ENCODE data around the gene NAB1.
"Not testable (repeated sequence)": the region's sequence is repeated elsewhere in the genome, so short reads cannot be mapped to it uniquely, and the experiment has no call there.

Gene NAB1

DNA sequence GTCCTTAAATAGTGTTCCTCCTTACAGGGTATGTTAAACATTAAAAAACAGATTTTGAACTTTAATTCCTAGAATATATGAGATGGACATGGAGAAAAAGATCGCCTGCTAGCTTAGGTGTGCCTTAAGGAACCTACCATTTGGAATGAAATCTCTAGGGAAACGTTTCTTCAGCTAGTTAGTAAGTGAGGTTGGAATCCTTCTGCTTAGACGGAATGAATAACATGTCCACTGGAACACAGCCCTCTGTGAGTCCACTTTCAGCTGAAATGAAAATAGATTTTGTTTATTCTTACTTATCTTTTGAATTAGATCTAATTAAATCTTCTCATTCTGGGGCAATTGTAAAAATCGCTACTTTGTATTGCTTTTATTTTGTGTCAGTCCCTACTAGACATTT, 28.4 kb downstream of the NAB1 start:
- no peak for DNase-seq

DNA sequence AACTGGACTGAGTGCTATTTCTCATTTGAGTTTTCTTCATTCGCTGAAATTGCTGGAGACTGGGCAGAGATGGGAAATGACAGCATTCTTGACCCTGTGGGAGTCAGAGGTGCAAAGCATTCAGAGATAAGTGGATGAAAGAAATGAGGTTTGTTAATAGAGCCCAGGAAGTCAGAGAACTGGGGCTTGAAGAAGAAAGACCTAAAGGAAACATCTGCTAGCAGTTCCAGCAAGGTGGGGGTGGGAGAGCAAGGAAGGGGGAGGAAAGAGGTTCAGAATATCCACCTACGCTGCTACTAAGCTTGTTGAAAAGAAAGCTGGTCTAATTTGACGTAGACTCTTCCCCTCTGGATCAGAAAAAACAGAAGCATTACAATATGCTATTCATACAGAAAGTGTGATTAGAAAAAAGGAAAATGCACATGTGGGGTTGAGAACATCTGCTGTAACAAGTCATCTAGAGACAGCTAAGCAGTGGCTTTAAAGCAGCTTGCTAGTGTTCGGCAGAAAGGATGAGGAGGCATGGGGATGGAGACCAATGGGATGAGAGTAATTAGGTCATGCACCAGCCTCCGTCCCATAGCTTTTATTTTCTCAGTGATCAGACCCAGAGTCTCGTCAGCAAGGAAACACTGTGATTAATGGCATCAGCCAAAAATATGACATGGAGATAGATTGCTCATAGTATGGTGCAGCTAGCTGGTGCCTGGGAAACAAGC, 29.7 kb downstream of the NAB1 start:
- DNase-seq: peak; percentile 49

DNA sequence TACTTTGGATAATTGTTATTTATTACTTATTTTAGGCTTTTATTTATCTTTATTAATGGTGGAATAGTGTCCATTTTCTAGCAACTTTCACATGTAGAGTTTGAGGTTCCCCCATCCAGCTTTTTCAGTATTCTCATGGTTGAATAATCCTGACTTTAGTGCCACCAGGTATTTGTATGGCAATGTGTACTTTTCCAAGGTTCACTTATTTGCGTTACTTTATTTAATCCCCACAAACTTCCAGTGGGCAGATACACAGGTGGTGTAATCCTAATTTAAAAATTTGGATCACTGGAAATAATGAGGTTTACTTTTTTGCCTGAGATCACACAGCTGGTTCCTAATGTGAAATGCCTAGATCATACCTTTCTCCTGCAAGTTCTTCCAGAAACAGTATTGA, 30.5 kb downstream of the NAB1 start:
- no peak for DNase-seq

DNA sequence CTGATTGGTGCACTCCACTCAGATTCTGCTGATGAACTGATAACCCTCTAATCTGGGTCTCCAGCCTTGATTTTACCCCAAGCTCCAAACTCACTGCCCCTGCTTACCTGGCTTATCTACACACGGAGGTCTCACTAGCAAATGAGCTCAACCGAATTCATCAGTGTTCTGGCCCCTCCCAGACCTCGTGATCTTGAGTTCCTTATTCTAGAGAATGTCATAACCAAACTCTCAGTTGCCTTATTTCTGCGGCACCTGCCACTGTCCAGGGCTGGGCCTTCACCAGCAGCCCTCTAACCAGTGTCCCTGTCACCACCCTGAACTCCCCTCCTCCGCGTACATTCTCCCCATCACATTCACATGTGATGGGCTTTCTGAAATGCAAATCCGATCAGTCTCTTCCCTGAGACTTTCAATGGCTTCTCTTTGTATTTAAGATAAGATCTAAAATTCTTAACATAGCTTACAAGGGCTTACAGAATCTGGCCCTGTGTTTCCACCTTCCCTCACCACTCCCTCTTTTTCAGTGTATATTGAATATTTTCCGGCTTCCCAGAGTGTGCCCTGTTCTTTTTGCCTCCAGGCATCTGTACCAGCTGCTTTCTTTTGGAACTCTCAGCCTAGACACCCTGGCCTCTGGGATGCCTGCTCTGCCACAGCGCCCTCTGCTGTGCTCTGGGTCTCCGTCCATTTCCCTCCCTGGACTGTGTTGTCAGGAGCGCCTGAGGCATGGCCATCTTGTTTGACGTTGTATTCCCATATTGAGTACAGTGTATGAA, 31.1 kb downstream of the NAB1 start:
- DNase-seq: peak; percentile 34

DNA sequence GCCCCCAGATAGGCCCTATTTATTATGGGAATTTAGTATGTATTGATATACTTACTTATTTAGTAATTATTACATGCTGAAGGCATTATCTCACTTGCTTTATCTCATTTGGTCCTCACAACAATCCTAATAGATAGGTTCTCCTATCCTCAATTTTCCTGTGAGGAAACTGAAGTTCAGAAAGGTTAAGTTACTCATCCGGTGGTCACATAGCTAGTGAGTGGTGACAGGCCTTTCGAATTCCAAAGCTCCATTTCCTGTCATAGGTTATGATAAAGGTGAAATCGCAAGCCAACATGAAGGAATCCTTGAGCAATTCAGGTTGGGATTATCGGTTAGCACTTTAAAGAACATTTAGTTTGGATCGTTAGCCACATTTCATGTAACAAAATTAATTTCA, 33.3 kb downstream of the NAB1 start:
- DNase-seq: no peak

DNA sequence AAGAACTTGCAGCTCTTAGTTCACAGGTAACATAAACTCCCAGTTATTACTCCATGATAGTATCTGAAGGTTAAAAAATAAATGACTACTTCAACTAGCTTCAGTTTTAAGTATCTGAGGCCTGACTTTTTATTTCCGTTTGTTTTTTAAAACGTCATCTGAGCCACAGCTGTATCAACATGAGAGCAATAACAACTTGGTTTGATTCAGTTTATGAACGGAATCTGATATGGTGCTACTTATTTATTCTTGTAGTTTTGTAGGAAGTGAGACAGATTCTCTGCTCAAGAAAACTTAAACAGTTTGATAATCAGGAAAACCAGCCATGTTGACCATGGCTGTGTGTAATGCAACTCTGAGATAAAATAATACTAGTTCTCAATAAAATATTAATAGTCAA, 34.9 kb downstream of the NAB1 start:
- DNase-seq: no peak

DNA sequence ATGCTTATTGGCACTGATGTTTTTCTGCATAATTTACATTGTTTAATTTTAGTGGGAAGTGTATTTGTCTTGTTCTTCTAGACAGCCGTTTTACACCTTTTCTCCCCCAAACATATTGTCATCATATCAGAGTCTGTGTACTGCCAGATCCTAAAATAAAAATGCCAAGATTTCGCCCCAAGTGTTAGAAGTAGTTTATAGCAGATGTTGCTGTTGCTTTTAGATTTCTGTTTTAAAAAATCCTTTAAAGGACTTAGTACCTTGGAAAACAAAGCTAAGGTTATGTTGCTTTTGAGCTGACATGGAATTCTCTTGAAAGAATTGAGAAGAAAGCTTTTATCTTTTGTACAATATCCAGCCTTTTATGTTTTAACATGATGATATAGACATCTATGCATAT, 36.0 kb downstream of the NAB1 start:
- DNase-seq: no peak

DNA sequence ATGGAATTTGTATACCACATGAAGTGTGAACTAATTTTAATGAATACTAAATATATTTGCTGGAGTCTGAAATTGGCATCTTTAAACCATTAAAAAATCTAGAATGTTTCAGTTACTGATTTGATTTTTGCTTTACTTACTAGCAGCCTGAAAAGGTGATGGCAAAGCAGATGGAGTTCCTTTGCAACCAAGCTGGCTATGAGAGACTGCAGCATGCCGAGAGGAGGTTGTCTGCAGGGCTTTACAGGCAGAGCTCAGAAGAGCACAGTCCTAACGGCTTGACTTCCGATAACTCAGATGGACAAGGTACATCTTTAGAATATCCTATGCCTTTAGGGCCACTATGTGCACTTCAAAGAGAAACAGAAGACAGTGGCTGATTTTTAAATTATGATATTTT, 36.5 kb downstream of the NAB1 start:
- no peak for DNase-seq

DNA sequence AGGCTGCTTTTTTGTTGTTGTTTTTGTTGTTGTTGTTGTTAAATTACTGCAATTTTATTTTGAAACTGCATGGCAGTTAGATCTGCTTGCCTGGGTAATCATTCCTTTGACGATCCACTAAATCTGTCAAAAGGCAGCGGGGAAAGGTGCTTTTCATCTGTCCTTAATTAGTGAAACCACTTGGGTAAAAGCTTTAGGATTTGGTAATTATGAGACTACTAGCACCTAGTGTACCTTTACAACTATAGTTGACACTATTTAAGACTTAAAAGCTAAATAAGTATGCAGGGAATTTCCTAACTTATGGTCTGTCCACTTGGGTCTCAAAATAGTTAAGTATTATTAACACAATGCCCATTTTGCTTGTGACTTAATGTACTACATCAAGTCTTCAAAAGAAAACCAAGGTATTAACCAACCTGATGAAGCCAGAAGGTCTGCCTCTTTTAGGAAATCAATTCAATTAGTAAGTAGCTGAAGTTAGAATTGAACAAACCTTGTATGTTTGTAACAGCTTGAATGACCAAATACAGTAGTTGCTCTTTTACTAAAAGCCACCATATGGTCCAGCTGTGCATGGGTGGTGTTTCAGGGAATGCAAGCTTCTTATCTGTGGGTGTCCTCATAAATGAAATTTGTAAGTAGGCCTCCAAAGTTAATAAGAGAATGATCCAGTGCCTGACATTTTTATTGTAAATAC, 44.8 kb downstream of the NAB1 start:
- DNase-seq: no peak

DNA sequence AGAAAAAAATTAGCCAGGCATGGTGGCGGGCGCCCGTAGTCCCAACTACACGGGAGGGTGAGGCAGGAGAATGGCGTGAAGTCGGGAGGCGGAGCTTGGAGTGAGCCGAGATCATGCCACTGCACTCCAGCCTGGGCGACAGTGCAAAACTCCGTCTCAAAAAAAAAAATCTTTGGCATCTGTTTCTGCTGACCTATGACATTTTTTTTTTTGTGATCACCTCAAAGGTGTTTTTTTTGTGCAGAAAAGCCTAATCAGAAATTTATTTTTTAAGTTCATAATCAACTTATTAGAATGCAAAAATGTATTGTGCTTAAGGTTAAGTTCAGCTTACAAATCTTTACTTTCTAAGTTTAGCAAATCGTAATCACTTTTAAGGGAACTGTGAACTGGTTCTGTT, 45.6 kb downstream of the NAB1 start:
- no peak for DNase-seq

DNA sequence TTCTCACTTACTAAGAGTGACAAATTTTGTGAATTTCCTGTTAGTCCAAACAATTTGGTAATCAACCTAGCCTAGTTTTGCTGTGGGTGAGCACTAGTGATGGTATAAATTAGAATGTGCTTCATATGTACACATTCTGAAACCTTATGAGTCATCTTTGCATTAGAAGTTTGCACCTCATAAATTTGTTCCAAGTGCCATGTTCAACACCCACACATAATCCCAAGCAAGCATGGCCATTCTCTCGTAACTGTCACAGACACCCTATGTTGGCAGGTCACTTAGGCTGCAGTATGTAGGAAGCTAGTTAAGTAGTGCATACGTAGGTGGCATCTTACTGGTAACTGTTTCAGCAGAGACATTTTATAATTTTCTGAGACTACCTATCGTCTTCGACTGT, 46.9 kb downstream of the NAB1 start:
- DNase-seq: peak; percentile 22

DNA sequence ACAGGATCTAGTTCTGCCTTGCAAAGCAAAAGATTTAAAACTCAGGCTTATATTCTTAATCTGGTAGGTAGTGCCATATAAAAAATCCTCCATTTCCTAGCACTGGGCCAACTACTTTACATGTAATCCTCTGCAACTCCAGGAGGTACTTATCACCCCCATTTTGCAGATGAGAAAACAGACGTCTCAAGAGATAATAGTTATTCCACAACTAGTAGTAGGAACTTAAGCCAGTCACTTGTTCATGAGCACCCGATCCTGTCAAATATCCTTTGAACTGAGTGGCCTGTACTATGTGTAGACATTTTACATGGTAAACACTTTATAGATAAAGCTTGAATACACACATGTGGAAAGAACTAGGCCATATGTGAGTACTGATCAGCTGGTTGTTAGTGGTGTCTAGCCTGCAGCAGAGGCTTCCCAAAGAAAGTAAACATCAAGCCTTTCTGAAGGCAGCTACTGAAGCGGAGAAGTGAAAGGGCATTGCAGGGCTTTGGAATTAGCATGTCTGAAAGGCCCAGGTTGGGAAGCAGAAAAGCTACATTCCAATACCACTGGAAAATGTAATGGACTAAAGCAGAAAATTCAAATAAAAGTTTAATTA, 48.0 kb downstream of the NAB1 start:
- DNase-seq: no peak

DNA sequence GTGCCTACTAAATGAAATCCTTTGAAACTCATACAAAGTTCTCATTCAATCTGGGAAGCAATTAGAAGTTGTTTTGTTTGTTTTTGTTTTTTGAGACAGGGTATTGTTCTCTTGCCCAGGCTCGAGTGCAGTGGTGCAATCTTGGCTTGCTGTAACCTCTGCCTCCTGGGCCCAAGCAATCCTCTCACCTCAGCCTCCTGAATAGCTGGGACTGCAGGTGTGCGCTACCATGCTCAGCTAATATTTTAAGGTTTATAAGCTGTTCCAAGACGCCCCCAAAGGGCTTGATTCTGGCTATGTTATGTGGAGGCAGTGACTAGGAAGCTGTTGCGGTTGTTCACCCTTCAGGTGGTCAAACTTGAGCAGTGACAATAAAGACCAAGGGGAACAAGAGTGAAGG, 48.5 kb downstream of the NAB1 start:
- no peak for DNase-seq

DNA sequence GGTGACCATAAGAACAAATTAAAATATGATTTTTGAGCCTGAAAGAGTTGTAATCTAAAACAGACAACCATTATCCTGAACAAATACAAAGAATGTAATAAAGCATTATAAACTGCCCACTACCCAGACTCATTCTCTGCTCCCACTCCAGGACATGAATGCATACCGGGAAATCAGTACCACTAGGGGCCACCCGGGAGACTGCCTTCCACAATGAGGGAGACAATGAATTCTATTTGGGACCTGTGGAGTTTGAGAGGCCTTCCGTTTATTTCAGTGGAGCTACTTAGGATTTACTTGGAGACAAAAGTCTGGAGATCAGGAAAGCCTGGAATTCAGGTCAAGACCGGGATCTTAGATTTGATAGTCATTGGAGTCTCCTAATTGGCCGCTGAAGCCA, 50.0 kb downstream of the NAB1 start:
- DNase-seq: no peak

DNA sequence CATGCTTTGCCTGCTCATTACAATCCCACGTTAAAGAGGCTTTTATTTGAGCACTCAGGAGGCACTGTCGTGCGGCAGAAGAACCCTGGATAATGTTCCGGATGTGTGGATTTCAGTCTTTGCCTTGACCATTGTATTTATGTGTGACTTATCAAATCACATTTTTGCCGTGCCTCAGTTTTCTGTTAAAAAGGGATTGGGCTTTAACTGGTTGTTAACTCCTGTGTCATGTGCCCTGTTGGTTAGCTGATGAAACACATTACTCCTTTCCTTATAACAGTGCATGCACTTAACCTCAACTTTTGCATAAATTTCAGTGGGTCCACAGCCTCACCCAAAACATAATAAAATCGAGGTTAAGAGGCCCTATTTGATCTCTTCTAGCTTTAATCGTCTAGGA, 52.7 kb downstream of the NAB1 start:
- no peak for DNase-seq

DNA sequence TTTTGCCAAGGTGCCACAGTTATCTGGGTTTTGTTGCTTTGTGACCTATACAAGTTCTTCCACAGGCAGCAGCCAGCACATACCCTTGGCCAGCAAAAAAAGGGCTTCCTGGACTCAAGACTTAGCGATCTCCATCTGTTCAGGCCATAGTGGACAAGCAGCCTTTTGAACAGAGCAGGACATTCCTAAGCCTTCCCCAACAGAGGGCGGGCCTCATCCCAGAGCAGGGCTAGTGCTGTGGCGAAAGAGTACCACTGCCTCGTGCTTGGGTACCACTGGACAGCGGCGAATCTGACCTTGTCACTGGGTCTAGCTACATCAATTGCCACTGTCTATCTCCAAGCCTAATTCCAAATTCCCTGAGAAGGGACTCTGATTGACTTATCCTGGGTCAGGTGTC, 56.4 kb downstream of the NAB1 start:
- no peak for DNase-seq

DNA sequence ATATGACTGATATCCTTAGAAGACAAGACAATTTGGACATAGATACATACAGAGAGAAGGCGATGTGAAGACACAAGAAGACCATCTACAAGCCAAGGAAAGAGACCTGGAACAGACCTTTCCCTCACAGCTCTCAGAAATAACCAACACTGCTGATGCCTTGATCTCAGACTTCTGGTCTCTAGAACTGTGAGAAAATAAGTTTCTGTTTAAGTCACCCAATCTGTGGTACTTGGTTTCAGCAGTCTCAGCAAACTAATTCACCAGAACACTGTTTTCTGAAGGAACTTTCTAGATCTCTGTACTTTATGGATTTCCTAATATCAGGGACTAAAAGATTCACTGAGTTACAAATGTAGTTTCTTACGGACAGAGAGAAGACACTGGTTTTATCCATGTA, 58.8 kb downstream of the NAB1 start:
- DNase-seq: no peak

DNA sequence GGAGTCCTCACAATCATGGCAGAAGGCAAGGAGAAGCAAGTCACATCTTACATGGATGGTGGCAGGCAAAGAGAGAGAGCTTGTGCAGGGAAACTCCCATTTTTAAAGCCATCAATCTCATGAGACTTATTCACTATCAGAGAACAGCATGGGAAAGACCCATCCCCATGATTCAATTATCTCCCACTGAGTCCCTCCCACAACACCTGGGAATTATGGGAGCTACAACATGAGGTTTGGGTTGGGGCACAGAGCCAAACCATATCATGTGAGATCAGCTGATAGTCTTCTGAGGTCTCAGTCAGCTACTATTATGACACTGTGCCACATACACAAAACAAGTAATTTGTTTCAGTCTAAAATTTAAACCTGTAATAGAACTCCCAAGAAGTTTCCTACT, 59.8 kb downstream of the NAB1 start:
- not testable (repeated sequence) for DNase-seq

DNA sequence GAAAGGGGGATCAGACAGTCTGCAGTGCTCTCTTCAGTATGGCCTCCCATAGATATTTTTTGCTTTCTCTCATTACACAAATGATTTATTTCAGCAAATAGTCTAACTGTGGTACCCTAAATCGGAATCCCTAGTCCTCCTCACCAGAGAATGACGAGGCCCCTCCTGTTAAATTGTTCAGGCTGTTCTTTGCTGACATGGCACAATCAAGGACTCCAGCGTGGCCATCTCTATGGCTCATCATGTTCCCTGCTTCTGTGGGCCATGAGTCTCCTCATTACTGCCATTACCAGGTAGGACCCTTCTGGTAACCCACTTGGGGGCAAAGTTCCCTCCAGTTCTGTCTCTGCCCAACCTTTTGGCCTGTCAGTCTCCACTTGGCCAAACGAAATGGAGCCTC, 62.2 kb downstream of the NAB1 start:
- DNase-seq: no peak

DNA sequence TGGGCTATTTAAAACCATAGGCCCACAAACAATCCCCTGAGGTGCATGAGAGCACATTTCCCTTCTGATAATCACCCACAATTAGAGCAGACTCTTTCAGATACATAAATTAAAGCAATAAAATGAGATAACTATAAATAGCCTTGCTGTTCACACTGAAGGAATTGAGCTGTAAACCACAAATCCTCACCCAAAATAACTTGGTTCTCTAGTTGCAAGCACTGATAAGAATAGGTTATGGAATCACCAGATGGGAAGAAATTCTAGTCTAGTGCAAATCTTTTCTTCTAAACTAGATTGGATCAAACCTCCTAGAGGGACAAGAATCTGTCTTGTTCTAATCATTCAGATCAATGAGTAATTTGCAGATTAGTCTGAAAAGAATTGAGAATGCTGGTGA, 64.6 kb downstream of the NAB1 start:
- DNase-seq: no peak

DNA sequence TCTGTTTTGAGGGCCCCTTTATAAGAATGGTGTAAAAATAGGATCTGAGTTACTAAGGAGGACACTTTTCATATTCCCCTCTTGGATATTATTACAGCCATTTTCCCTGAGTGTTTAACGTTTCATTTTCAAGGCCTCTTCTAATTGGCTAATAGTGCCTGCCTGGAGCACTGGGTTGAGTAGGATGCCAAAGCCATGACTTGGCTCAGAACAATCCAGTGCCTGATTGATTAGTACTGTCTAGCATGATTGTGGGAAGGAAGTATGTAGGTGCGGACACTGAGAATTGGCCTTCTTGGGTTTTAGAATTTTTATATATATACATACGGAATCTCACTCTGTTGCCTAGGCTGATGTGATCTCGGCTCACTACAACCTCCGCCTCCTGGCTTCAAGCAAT, 66.1 kb downstream of the NAB1 start:
- DNase-seq: no peak

DNA sequence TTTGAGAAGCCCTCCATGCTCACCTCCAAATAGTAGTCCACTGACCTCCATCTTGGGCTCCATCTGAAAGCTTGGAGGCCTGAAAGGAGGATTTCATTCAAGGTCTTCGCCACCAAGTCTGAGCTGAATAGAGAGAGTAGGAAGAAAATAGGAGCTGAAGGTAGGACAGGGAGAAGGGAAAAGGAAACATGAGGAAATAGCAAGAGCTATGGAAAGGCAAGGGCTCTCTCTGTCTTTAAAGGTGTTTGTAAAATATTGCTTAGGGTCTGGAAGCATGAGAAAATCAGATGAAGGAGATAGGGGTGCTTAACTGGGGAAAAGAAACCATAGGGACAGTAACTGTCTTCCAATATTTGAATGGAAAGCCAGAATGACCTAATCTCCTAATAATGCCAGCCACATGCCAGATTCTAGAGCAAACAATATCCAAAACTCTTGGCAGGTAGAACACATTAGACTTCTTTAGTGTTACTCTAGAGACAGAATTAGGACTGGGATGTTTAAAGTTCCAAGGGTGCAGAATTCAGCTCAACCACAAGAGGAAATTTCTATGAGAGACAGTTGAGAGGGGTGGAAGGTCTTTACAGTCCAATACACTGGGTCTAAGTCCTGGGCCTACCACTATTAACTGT, 67.4 kb downstream of the NAB1 start:
- DNase-seq: no peak

DNA sequence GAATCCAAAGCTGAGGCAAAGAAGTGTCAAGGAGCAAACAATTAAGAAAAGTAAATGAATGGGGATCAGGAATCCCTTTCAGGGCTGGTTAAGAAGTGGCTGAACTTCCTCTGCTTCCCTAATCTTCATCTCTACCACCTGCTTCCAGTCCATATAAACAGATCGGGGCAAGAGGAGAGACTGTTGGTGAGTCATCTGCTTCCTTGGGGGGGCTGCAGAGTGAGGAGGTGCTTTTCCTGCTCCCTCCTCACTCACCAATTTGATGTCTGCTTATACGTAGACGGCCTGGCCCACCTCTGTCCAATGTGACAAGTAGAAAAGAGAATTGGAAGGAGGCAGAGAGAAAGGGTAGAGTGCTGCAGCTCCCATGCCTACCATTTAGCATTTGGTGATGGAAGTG, 68.4 kb downstream of the NAB1 start:
- DNase-seq: no peak

All from activated naive CD4-positive, alpha-beta T cell treated with anti-CD3 and anti-CD28 coated beads, Interleukin-2, amount 50 U/mL, for 16 hours (primary cell).